ENCODE results near the gene RASGEF1C. TPM values are rescaled to one million over a fixed set of nuclear protein-coding genes. Genes with fewer than 3 reads are reported as not detected.

RASGEF1C gene
- polyA plus RNA-seq, 3 donors, result not detected

GRCh38 chr5:180105827-180106312 lies 103.1 kb downstream of the RASGEF1C start:
- Histone ChIP-seq H3K79me2 (ENCODE audit: insufficient read depth, low read length) (no peaks in the 10 kb centered on the region), H2AFZ (ENCODE audit: insufficient read depth, low read depth, low read length, poor library complexity, severe bottlenecking) (no peak overlapping the region), H3K4me2 (replicated peaks; ENCODE audit: extremely low read depth, low read length, poor library complexity, severe bottlenecking) (no peak overlapping the region), H3K9me3 (replicated peaks in 1 of 2; ENCODE audit: control insufficient read depth in 1 of 2, insufficient read depth in 1 of 2, low read length in 2 of 2) (peaks cover 16 to 17% of the 10 kb centered on the region in 2 donors), H3K4me3 (replicated peaks in 1 of 3; ENCODE audit: low read depth in 2 of 3, low read length in 3 of 3) (no peak overlapping the region), H3K36me3 (replicated peaks in 1 of 2; ENCODE audit: control insufficient read depth in 1 of 2, insufficient read depth in 2 of 2, low read length in 2 of 2) (no peaks in the 10 kb centered on the region), H4K20me1 (ENCODE audit: insufficient read depth, low read length) (no peaks in the 10 kb centered on the region), H3K27ac (ENCODE audit: low read depth in 1 of 2, low read length in 2 of 2) (no peak overlapping the region), H3K4me1 (ENCODE audit: control insufficient read depth in 1 of 2, insufficient read depth in 2 of 2, low read length in 2 of 2) (no peaks in the 10 kb centered on the region), H3K27me3 (ENCODE audit: control insufficient read depth in 2 of 2, insufficient read depth in 2 of 2, low read length in 2 of 2) (no peaks in the 10 kb centered on the region), H3K9ac (ENCODE audit: insufficient read depth, low read length, poor library complexity, severe bottlenecking) (no peak overlapping the region)
- WGBS (ENCODE audit: insufficient coverage), result 85% methylated on average over 2 of the region's 5 CpGs
- peaks cover 2 to 8% (median 4%) of the 10 kb centered on the region in 3 donors for H3K27me3 Mint-ChIP-seq (ENCODE audit: low read depth in 3 of 3)
- TF ChIP-seq CTCF (IDR thresholded peaks at IDR 0.05), result no peak
- peaks cover 6% of the 10 kb centered on the region for H3K4me1 Mint-ChIP-seq
- DNase-seq, result peak in 1 of 3 donors; percentile 27
- H3K4me3 Mint-ChIP-seq, result no peak overlapping the region
- no peaks in the 10 kb centered on the region for H3K36me3 Mint-ChIP-seq
- intact Hi-C loops (cut with micrococcal nuclease), result no loop called here
- no peak overlapping the region for H3K27ac Mint-ChIP-seq
- H3K9me3 Mint-ChIP-seq, result peaks cover 19 to 45% (median 37%) of the 10 kb centered on the region in 7 donors

- H3K4me2 ChIP-seq (replicated peaks; ENCODE audit: extremely low read depth, low read length, poor library complexity, severe bottlenecking), result no peak overlapping the region
- TF ChIP-seq CTCF (IDR thresholded peaks at IDR 0.05), result no peak
- no peaks in the 10 kb centered on the region for H4K20me1 ChIP-seq (ENCODE audit: insufficient read depth, low read length)
- H2AFZ ChIP-seq (ENCODE audit: insufficient read depth, low read depth, low read length, poor library complexity, severe bottlenecking), result no peak overlapping the region
- H3K27me3 ChIP-seq (ENCODE audit: control insufficient read depth in 2 of 2, insufficient read depth in 2 of 2, low read length in 2 of 2), result no peaks in the 10 kb centered on the region
- peaks cover 19 to 45% (median 37%) of the 10 kb centered on the region in 7 donors for H3K9me3 Mint-ChIP-seq
- 94% methylated on average over 2 of the region's 3 CpGs for WGBS (ENCODE audit: insufficient coverage)
- no peak overlapping the region for H3K4me3 Mint-ChIP-seq
- H3K36me3 Mint-ChIP-seq, result no peaks in the 10 kb centered on the region
- intact Hi-C loops (cut with micrococcal nuclease), result no loop called here
- no peak overlapping the region for H3K9ac ChIP-seq (ENCODE audit: insufficient read depth, low read length, poor library complexity, severe bottlenecking)
- H3K27me3 Mint-ChIP-seq (ENCODE audit: low read depth in 3 of 3), result peaks cover 2 to 8% (median 7%) of the 10 kb centered on the region in 3 donors
- no peaks in the 10 kb centered on the region for H3K79me2 ChIP-seq (ENCODE audit: insufficient read depth, low read length)
- no peak for DNase-seq
- no peaks in the 10 kb centered on the region for H3K4me1 Mint-ChIP-seq
- H3K4me3 ChIP-seq (replicated peaks in 1 of 3; ENCODE audit: low read depth in 2 of 3, low read length in 3 of 3), result no peak overlapping the region
- no peak overlapping the region for H3K27ac ChIP-seq (ENCODE audit: low read depth in 1 of 2, low read length in 2 of 2)
- peaks cover 16 to 17% of the 10 kb centered on the region in 2 donors for H3K9me3 ChIP-seq (replicated peaks in 1 of 2; ENCODE audit: control insufficient read depth in 1 of 2, insufficient read depth in 1 of 2, low read length in 2 of 2)
- H3K27ac Mint-ChIP-seq, result no peak overlapping the region
- no peaks in the 10 kb centered on the region for H3K36me3 ChIP-seq (replicated peaks in 1 of 2; ENCODE audit: control insufficient read depth in 1 of 2, insufficient read depth in 2 of 2, low read length in 2 of 2)
- no peaks in the 10 kb centered on the region for H3K4me1 ChIP-seq (ENCODE audit: control insufficient read depth in 1 of 2, insufficient read depth in 2 of 2, low read length in 2 of 2)
Measured at GRCh38 chr5:180104168-180104530, 104.9 kb downstream of the RASGEF1C start.
